ENCODE measurements around the gene SPEF1. TPM values are rescaled to one million over a fixed set of nuclear protein-coding genes. Genes with fewer than 3 reads are reported as not detected.
A peak's percentile ranks its signal among the peaks of the same experiment; 100 is the strongest.

The SPEF1 gene
- total and polyA plus RNA-seq, 2 of the 13 experiments (the other 11 are each of a cell fraction or from before 2014, with no cell fraction given), result 0.11 to 0.27 TPM

- TF ChIP-seq ZNF800 (CRISPR knock-in tag; IDR thresholded peaks at IDR 0.05) (no peak), NCOA1 (CRISPR knock-in tag; IDR thresholded peaks at IDR 0.05) (no peak), TBX2 (CRISPR knock-in tag; IDR thresholded peaks at IDR 0.05; ENCODE audit: borderline replicate concordance) (0 out of 2 replicates have a peak, but pooled peaks have one; percentile 11), ZNF546 (CRISPR knock-in tag; conservative IDR thresholded peaks at IDR 0.05) (no peak), ATF5 (CRISPR knock-in tag; IDR thresholded peaks at IDR 0.05; ENCODE audit: low read depth) (no peak), ZNF513 (CRISPR knock-in tag; conservative IDR thresholded peaks at IDR 0.05) (0 out of 2 replicates have a peak, but pooled peaks have one; percentile 81), HNF1B (CRISPR knock-in tag; IDR thresholded peaks at IDR 0.05) (no peak), AGO1 (IDR thresholded peaks at IDR 0.05; ENCODE audit: low read depth, low read length, poor library complexity, severe bottlenecking) (peak; percentile 9), ZBTB8A (CRISPR knock-in tag; IDR thresholded peaks at IDR 0.05; ENCODE audit: borderline replicate concordance, low read depth) (no peak), IRF9 (CRISPR knock-in tag; IDR thresholded peaks at IDR 0.05; ENCODE audit: borderline replicate concordance) (peak; percentile 26; the same call in 1 of the 2 replicates), ZNF33B (CRISPR knock-in tag; IDR thresholded peaks at IDR 0.05) (0 out of 2 replicates have a peak, but pooled peaks have one; percentile 15), CERS6 (CRISPR knock-in tag; IDR thresholded peaks at IDR 0.05) (no peak), ZNF598 (CRISPR knock-in tag; IDR thresholded peaks at IDR 0.05; ENCODE audit: borderline replicate concordance) (peak; percentile 17; the same call in 1 of the 2 replicates), ADNP (CRISPR knock-in tag; IDR thresholded peaks at IDR 0.05) (no peak), KMT2A (CRISPR knock-in tag; IDR thresholded peaks at IDR 0.05) (0 out of 2 replicates have a peak, but pooled peaks have one; percentile 24), UBTF (CRISPR knock-in tag; IDR thresholded peaks at IDR 0.05) (peak; percentile 5; the same call in 1 of the 2 replicates)
Measured at GRCh38 chr20:3785240-3786125, 4.2 kb upstream of the SPEF1 start (continued).
